IMR-90 (cell line): ENCODE measurements around the gene SNTN. TPM values are rescaled to one million over a fixed set of nuclear protein-coding genes. Genes with fewer than 3 reads are reported as not detected.

ENCODE experiments used
- ATAC-seq: fragments of 200-7000 bp; cut with Tn5 transposase; 2 replicates; pipeline ENCODE4 v1.9.1; 2020; ENCODE audit warnings: low read depth, mild to moderate bottlenecking, moderate library complexity
- BruUV-seq: library from RNA; stranded (reverse); fragments of 400-500 nt; replicated peaks from 2 replicates; lab custom pipeline; 2021; lab: Mats Ljungman, UMichigan
- CTCF ChIA-PET: fragments of 300-600 bp; formaldehyde crosslinking; extraction: SDS; loops from one replicate; lab custom pipeline; 2021; ENCODE audit warnings: antibody characterized with exemption; lab: Yijun Ruan, JAX
- POLR2A ChIA-PET: fragments of 300-600 bp; sonication (Branson Sonifier 250); formaldehyde crosslinking; loops from one replicate; lab custom pipeline; 2022; ENCODE audit warnings: antibody characterized with exemption; ENCODE audit not compliant: unreplicated experiment; lab: Charles Lee
- DNase-seq: peaks from one replicate; pipeline ENCODE4 v3.0.0; 2013
- H2AFZ ChIP-seq: replicated peaks from 2 replicates; pipeline ENCODE3; 2013; ENCODE audit warnings: low read length, mild to moderate bottlenecking; ENCODE audit not compliant: poor library complexity
- H2AK5ac ChIP-seq: 2 replicates; pipeline ENCODE4 v1.6.1; 2013; ENCODE audit warnings: low read depth, low read length, inconsistent platforms
- H2AK9ac ChIP-seq: replicated peaks from 2 replicates; pipeline ENCODE3; 2013; ENCODE audit warnings: mild to moderate bottlenecking, low read depth, low read length, moderate library complexity; ENCODE audit not compliant: poor library complexity
- H2BK120ac ChIP-seq: 2 replicates; pipeline ENCODE4 v1.6.1; 2013; ENCODE audit warnings: low read depth, low read length, inconsistent platforms
- H2BK15ac ChIP-seq: 3 replicates; pipeline ENCODE4 v1.6.1; 2013; ENCODE audit warnings: low read depth, low read length, inconsistent platforms
- H2BK20ac ChIP-seq: 2 replicates; pipeline ENCODE4 v1.6.1; 2013; ENCODE audit warnings: low read depth, mild to moderate bottlenecking, inconsistent platforms, low read length, moderate library complexity
- H2BK5ac ChIP-seq: 2 replicates; pipeline ENCODE4 v1.6.1; 2013; ENCODE audit warnings: mild to moderate bottlenecking, low read depth, low read length, inconsistent platforms; ENCODE audit not compliant: poor library complexity, severe bottlenecking
- H3K14ac ChIP-seq: replicated peaks from 2 replicates; pipeline ENCODE4 v1.6.1; 2013; ENCODE audit warnings: low read depth, low read length, inconsistent platforms
- H3K18ac ChIP-seq: 2 replicates; pipeline ENCODE4 v1.6.1; 2013; ENCODE audit warnings: low read depth, low read length, control low read depth
- H3K23ac ChIP-seq: 2 replicates; pipeline ENCODE4 v1.6.1; 2013; ENCODE audit warnings: low read depth, low read length, inconsistent platforms
- H3K27ac ChIP-seq: 2 replicates; pipeline ENCODE4 v1.5.1; 2013; ENCODE audit warnings: mild to moderate bottlenecking, control low read depth, low read length; ENCODE audit not compliant: insufficient read depth
- H3K27me3 ChIP-seq: 2 replicates; pipeline ENCODE4 v1.6.1; 2013; ENCODE audit warnings: low read length; ENCODE audit not compliant: control insufficient read depth, insufficient read depth
- H3K36me3 ChIP-seq: 2 replicates; pipeline ENCODE4 v1.6.1; 2013; ENCODE audit warnings: low read length, mixed read lengths; ENCODE audit not compliant: control insufficient read depth, insufficient read depth
- H3K4ac ChIP-seq: 2 replicates; pipeline ENCODE4 v1.6.1; 2013; ENCODE audit warnings: low read depth, low read length, inconsistent platforms
- H3K4me1 ChIP-seq: 2 replicates; pipeline ENCODE4 v1.6.1; 2013; ENCODE audit warnings: low read length, mixed read lengths; ENCODE audit not compliant: control insufficient read depth, insufficient read depth
- H3K4me2 ChIP-seq: 2 replicates; pipeline ENCODE4 v1.6.1; 2013; ENCODE audit warnings: low read depth, mild to moderate bottlenecking, control low read depth, low read length, moderate library complexity
- H3K4me3 ChIP-seq: 2 replicates; pipeline ENCODE4 v1.5.1; 2013; ENCODE audit warnings: low read depth, mild to moderate bottlenecking, control low read depth, low read length, moderate library complexity; ENCODE audit not compliant: insufficient read depth
- H3K56ac ChIP-seq: 2 replicates; pipeline ENCODE4 v1.6.1; 2013; ENCODE audit warnings: low read length, inconsistent platforms; ENCODE audit not compliant: insufficient read depth; ENCODE audit errors: extremely low read depth
- H3K79me1 ChIP-seq, 2 experiments: 2 replicates each; pipeline ENCODE4 v1.6.1; 2013; ENCODE audit warnings: low read length in 2 of 2, inconsistent platforms in 1 of 2, low read depth in 1 of 2
- H3K9ac ChIP-seq: 2 replicates; pipeline ENCODE4 v1.6.1; 2013; ENCODE audit warnings: low read depth, low read length, control low read depth
- H3K9me1 ChIP-seq: 2 replicates; pipeline ENCODE4 v1.6.1; 2013; ENCODE audit warnings: low read length, inconsistent platforms; ENCODE audit not compliant: insufficient read depth
- H3K9me3 ChIP-seq: 2 replicates; pipeline ENCODE4 v1.6.1; 2013; ENCODE audit warnings: low read length; ENCODE audit not compliant: control insufficient read depth, insufficient read depth
- H4K20me1 ChIP-seq: 2 replicates; pipeline ENCODE4 v1.6.1; 2013; ENCODE audit warnings: low read length, inconsistent platforms; ENCODE audit not compliant: insufficient read depth
- H4K5ac ChIP-seq: 2 replicates; pipeline ENCODE4 v1.6.1; 2013; ENCODE audit warnings: mild to moderate bottlenecking, low read depth, low read length, control low read depth
- H4K8ac ChIP-seq, 2 experiments: 2 replicates each; pipeline ENCODE4 v1.6.1; 2013; ENCODE audit warnings: low read depth in 2 of 2, low read length in 2 of 2, control low read depth in 1 of 2, inconsistent platforms in 1 of 2
- H4K91ac ChIP-seq: 2 replicates; pipeline ENCODE4 v1.6.1; 2013; ENCODE audit warnings: low read depth, low read length, inconsistent platforms; ENCODE audit not compliant: insufficient read depth
- BHLHE40 ChIP-seq: fragments of 150-350 bp; IDR thresholded peaks from 2 replicates; pipeline ENCODE4 v1.6.1; 2016; ENCODE audit warnings: mild to moderate bottlenecking, low read depth, low read length
- FOS ChIP-seq: fragments of 150-350 bp; IDR thresholded peaks from 2 replicates; pipeline ENCODE4 v1.6.1; 2016; ENCODE audit warnings: low read depth, low read length
- MAZ ChIP-seq: IDR thresholded peaks from 2 replicates; pipeline ENCODE4 v1.6.1; 2012; ENCODE audit warnings: low read depth, mild to moderate bottlenecking, low read length, improper control_type of control experiment, moderate library complexity, borderline replicate concordance
- MXI1 ChIP-seq: IDR thresholded peaks from 2 replicates; pipeline ENCODE4 v1.6.1; 2012; ENCODE audit warnings: low read depth, mild to moderate bottlenecking, low read length, moderate library complexity, borderline replicate concordance
- POLR2A ChIP-seq: IDR thresholded peaks from 2 replicates; pipeline ENCODE4 v1.6.1; 2012; ENCODE audit warnings: mild to moderate bottlenecking, low read depth, low read length
- RAD21 ChIP-seq: IDR thresholded peaks from 2 replicates; pipeline ENCODE4 v1.6.1; 2012; ENCODE audit warnings: low read length, improper control_type of control experiment
- RCOR1 ChIP-seq: IDR thresholded peaks from 2 replicates; pipeline ENCODE4 v1.6.1; 2012; ENCODE audit warnings: mild to moderate bottlenecking, low read length, improper control_type of control experiment; ENCODE audit not compliant: insufficient replicate concordance
- SMC3 ChIP-seq: fragments of 150-350 bp; IDR thresholded peaks from 2 replicates; pipeline ENCODE4 v1.6.1; 2016; ENCODE audit warnings: low read depth, mild to moderate bottlenecking, antibody characterized with exemption, low read length, moderate library complexity
- WGBS, 2 experiments: methylation state at CpG; one replicate each; pipeline versions ENCODE4 v1.1.5 to v1.1.7; 2013; ENCODE audit warnings: missing lambda C conversion rate in 2 of 2; ENCODE audit not compliant: insufficient read length in 1 of 2; ENCODE audit errors: extremely low coverage in 2 of 2; 5-methylcytosine and 5-hydroxymethylcytosine counted together
- dilution Hi-C: fragments of 300-500 bp; cut with HindIII; formaldehyde crosslinking; loops from one replicate; pipeline ENCODE4 v1.14.3; 2018; ENCODE audit warnings: low sequenced_read_pairs; ENCODE audit not compliant: unreplicated experiment
- in situ Hi-C: fragments of 300-500 bp; cut with MboI; formaldehyde crosslinking; loops from 3 replicates; pipeline ENCODE4 v1.14.3; 2019; ENCODE audit warnings: low sequenced_read_pairs, inconsistent platforms, mixed read lengths
- intact Hi-C: fragments of 100-400 bp; cut with micrococcal nuclease; formaldehyde crosslinking; loops from 2 replicates; pipeline ENCODE4 v1.10.0; 2022
- polyA plus RNA-seq, 3 experiments: library from polyadenylated mRNA; depleted of rRNA; stranded (reverse); fragments of >200 nt; gene quantifications; 2 replicates each; pipeline ENCODE4 v1.2.3, GENCODE V29; 2012; ENCODE audit warnings: low replicate concordance in 1 of 3
- total RNA-seq: library from RNA; depleted of rRNA; stranded (reverse); fragments of >200 nt; gene quantifications from 2 replicates; pipeline ENCODE4 v1.2.3, GENCODE V29; 2012
- TF ChIP-seq, protein P1 (sequence below): fragments of 150-350 bp; IDR thresholded peaks from 2 replicates; pipeline ENCODE4 v1.6.1; 2016; ENCODE audit warnings: low read depth, mild to moderate bottlenecking, low read length, moderate library complexity, borderline replicate concordance
- TF ChIP-seq, protein P2 (sequence below): fragments of 150-350 bp; IDR thresholded peaks from 2 replicates; pipeline ENCODE4 v1.6.1; 2017; ENCODE audit warnings: mild to moderate bottlenecking, antibody characterized with exemption, low read length, low read depth
- TF ChIP-seq, protein P3 (sequence below): conservative IDR thresholded peaks from 2 replicates; pipeline ENCODE4 v1.5.1; 2012; ENCODE audit warnings: mild to moderate bottlenecking, low read depth, low read length, improper control_type of control experiment

Gene SNTN
- total and polyA plus RNA-seq, 2 of the 4 experiments (the other 2 are of a cell fraction) = not detected

DNA sequence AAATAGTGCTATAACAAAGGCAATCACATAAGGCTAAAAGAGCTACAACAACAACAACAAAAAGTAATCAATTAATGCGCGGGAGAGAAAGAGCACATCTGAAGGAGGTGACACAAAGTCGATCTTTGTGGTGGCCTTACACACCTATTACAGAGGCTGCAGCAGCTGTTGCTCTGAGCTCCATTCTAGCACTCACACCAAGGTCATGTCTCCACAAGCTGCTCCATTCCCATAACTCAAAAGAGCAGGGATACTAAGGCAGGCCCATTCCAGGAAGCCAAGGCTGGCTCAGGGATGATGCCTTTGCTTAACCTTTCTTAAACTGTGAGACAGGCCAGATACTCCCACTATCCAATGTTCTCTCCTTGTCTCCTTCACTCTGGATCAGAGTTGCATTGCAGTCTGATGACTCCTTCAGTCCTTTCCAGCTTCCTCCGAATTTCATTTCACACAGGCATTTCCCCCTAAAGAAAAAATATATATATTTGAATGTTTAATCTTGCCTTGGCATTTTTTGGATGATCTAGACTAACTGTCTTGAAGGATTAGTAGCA, 52.7 kb downstream of the SNTN start:
- H3K56ac ChIP-seq = no peak overlapping the region
- H3K9me1 ChIP-seq = no peaks in the 10 kb centered on the region
- no CpG with 5 or more reads among the region's 4 CpGs for whole genome bisulfite sequencing, 2 experiments
- no peak overlapping the region for H4K91ac ChIP-seq
- H3K9me3 ChIP-seq = no peaks in the 10 kb centered on the region
- no peak overlapping the region for H3K4ac ChIP-seq
- H3K23ac ChIP-seq = no peak overlapping the region
- intact Hi-C loops = no loop called here
- DNase-seq (no peak), ATAC-seq (no peak)
- H3K18ac ChIP-seq = no peak overlapping the region
- H2AK5ac ChIP-seq = no peak overlapping the region
- H3K36me3 ChIP-seq = no peaks in the 10 kb centered on the region
- H3K4me3 ChIP-seq = no peak overlapping the region
- H3K4me1 ChIP-seq = no peaks in the 10 kb centered on the region
- no peak overlapping the region for H4K5ac ChIP-seq
- no peak overlapping the region for H2BK120ac ChIP-seq
- dilution Hi-C loops = no loop called here
- no TSS peak for BruUV-seq
- H2BK20ac ChIP-seq = no peak overlapping the region
- H2BK15ac ChIP-seq = no peak overlapping the region
- no peaks in the 10 kb centered on the region for H3K27me3 ChIP-seq
- no peak overlapping the region for H2AK9ac ChIP-seq
- H3K9ac ChIP-seq = no peak overlapping the region
- H3K14ac ChIP-seq = no peak overlapping the region
- no peak for TF ChIP-seq RCOR1
- TF ChIP-seq RAD21 = no peak
- TF ChIP-seq MXI1 = no peak
- TF ChIP-seq SMC3 = no peak
- TF ChIP-seq, protein P1, sequence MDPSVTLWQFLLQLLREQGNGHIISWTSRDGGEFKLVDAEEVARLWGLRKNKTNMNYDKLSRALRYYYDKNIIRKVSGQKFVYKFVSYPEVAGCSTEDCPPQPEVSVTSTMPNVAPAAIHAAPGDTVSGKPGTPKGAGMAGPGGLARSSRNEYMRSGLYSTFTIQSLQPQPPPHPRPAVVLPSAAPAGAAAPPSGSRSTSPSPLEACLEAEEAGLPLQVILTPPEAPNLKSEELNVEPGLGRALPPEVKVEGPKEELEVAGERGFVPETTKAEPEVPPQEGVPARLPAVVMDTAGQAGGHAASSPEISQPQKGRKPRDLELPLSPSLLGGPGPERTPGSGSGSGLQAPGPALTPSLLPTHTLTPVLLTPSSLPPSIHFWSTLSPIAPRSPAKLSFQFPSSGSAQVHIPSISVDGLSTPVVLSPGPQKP = no peak
- TF ChIP-seq, protein P2, sequence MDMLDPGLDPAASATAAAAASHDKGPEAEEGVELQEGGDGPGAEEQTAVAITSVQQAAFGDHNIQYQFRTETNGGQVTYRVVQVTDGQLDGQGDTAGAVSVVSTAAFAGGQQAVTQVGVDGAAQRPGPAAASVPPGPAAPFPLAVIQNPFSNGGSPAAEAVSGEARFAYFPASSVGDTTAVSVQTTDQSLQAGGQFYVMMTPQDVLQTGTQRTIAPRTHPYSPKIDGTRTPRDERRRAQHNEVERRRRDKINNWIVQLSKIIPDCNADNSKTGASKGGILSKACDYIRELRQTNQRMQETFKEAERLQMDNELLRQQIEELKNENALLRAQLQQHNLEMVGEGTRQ = no peak
- TF ChIP-seq, protein P3, sequence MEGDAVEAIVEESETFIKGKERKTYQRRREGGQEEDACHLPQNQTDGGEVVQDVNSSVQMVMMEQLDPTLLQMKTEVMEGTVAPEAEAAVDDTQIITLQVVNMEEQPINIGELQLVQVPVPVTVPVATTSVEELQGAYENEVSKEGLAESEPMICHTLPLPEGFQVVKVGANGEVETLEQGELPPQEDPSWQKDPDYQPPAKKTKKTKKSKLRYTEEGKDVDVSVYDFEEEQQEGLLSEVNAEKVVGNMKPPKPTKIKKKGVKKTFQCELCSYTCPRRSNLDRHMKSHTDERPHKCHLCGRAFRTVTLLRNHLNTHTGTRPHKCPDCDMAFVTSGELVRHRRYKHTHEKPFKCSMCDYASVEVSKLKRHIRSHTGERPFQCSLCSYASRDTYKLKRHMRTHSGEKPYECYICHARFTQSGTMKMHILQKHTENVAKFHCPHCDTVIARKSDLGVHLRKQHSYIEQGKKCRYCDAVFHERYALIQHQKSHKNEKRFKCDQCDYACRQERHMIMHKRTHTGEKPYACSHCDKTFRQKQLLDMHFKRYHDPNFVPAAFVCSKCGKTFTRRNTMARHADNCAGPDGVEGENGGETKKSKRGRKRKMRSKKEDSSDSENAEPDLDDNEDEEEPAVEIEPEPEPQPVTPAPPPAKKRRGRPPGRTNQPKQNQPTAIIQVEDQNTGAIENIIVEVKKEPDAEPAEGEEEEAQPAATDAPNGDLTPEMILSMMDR = no peak
- no peak for TF ChIP-seq FOS
- TF ChIP-seq BHLHE40 = no peak
- no peak for TF ChIP-seq MAZ
- TF ChIP-seq POLR2A = no peak
- POLR2A ChIA-PET = no interaction called here
- no peak overlapping the region for H2BK5ac ChIP-seq
- no peak overlapping the region for H3K4me2 ChIP-seq
- no peak overlapping the region for H2AFZ ChIP-seq
- no peaks in the 10 kb centered on the region for H4K20me1 ChIP-seq
- CTCF ChIA-PET = no interaction called here
- in situ Hi-C loops = no loop called here
- no peaks in the 10 kb centered on the region for H3K79me1 ChIP-seq
- H4K8ac ChIP-seq = no peak overlapping the region
- no peak overlapping the region for H3K27ac ChIP-seq
